Pons (tissue), 1 donor: ENCODE results near the gene RRP8.

Experiments used
- DNase-seq: peaks from one replicate; pipeline ENCODE4 v3.0.0-alpha.2; 2016; ENCODE audit warnings: low spot score

Gene RRP8

GRCh38 chr11:6568191-6568918 lies 35.1 kb downstream of the RRP8 start:
- peak; percentile 42 for DNase-seq

- no peak for DNase-seq
Measured at GRCh38 chr11:6567371-6567745, 36.1 kb downstream of the RRP8 start.

GRCh38 chr11:6566704-6567370 lies 36.6 kb downstream of the RRP8 start:
- DNase-seq: no peak

DNA sequence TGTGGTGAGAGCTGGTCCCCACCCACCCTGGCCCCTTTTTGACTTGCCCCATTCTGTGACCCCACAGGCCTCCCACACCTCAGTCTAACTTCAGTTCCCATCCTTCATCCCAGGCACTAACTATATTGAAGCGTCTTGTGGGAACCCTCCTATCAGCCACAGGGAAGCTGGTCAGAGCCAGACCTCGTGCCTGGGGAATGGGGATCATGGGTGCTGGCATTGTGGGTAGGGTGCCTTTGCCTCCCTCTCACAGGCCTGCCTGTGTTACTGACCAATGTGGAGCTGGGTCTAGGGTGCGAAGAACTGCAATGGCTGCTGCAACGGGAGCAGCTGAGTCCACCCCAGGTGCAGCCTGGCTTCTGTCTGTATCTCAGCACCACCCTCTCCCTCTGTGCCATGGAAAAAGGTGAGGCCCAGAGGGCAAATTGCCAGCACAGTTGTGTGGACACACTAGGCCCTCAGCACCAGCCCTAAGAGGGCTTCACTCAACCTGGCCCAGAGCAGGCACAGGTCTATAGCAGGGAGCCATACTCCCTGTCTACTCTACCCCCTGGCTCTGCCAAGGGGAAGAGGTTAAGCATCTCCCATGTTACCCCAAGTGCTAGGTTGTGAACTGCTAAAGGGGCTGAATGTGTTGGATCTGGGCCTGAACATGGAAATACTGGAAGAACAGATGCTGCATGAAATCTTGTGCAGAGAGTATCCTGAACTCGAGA lies 37.3 kb downstream of the RRP8 start:
- DNase-seq: no peak

DNA sequence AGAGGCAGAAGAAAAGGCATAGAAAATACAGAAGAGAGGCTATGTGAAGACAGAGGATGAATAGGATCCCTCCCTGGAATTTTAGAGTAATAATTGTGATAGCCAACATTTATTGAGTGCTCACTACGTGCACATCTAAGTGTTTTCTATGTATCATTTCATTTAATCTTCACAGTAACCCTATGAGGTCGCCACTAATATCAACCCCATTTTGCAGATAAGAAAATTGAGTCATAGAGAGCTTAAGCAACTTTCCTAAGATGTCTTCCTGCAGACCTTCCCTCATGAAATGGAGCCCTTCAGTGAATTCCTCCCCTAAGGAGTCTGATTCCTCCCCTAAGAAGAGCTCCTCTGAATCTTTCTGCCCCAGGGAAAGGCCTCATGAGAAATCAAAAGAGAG lies 38.1 kb downstream of the RRP8 start:
- no peak for DNase-seq

GRCh38 chr11:6563667-6564066 lies 39.7 kb downstream of the RRP8 start:
- no peak for DNase-seq

- no peak for DNase-seq
Measured at GRCh38 chr11:6563121-6563619, 40.2 kb downstream of the RRP8 start.

DNA sequence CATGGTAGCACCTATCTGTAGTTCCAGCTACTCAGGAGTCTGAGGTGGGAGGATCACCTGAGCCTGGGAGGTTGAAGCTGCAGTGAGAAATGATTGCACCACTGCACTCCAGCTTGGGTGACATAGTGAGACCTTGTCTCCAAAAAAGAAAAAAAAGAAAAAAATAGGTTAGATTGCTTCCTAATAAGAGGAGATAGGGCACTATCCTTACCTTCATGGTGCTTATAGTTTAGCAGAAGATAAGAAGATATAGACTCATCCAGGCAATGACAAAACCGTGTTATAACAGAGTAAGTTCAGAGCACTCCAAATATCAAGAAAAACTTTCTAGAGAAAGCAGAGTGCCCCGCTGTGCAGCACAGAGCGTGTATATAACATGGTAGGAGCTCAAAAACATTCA lies 42.1 kb downstream of the RRP8 start:
- DNase-seq: no peak

DNA sequence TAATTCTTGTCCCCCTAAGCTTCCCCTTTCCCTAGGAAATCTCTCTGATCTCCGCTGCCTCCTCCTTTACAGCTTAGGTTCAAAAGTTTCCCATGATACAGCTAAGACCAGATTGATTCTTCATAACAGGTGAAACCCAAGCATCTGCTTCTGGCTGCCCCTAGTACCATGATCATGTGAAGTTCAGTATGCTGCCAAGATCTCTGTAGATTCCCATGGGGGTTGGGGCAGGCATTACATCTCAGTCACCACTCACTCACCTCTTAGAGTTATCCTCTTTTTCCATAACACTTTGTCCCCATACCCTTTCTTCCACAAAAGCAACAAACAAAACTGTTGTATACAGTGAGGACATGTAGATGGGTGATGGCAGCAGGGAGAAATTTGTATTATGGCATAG lies 44.0 kb downstream of the RRP8 start:
- DNase-seq: no peak

GRCh38 chr11:6557761-6558674 lies 45.4 kb downstream of the RRP8 start:
- DNase-seq: no peak

GRCh38 chr11:6557063-6557462 lies 46.4 kb downstream of the RRP8 start:
- DNase-seq: no peak

DNA sequence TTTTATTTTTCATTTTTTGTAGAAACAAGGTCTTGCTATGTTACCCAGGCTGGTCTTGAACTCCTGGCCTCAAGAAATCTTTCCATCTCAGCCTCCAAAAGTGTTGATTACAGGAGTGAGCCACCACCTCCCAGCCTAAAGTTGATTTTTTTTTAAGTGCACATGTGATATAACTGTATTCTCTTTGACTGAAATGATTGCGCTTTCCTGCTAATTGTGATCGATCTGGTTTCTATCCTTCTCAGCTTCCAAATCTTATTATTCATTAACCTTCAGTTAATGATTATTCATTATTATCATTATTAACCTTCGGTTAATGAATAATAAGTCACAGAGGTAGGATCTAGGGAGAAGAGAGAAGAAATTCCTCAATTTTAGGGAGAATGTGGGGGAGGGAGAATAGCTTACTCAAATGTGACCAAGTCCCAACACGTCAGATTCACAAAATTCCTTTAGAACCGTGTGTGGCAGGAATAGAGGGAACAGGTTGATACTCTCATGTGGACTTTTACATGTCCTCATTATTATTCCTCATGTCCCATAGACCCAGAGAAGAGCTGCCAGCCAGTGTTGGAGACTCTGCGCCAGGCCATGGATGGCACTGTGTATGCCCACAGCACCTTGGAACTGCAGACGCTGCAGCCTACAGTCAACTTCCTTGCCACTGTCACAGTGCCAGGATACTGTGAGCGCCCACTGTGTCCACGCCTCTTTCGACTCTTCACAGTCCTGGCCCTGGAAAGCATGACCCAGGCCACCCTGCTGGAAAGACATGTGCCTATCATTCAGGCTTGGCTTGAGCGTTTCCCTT lies 47.1 kb downstream of the RRP8 start:
- no peak for DNase-seq

DNA sequence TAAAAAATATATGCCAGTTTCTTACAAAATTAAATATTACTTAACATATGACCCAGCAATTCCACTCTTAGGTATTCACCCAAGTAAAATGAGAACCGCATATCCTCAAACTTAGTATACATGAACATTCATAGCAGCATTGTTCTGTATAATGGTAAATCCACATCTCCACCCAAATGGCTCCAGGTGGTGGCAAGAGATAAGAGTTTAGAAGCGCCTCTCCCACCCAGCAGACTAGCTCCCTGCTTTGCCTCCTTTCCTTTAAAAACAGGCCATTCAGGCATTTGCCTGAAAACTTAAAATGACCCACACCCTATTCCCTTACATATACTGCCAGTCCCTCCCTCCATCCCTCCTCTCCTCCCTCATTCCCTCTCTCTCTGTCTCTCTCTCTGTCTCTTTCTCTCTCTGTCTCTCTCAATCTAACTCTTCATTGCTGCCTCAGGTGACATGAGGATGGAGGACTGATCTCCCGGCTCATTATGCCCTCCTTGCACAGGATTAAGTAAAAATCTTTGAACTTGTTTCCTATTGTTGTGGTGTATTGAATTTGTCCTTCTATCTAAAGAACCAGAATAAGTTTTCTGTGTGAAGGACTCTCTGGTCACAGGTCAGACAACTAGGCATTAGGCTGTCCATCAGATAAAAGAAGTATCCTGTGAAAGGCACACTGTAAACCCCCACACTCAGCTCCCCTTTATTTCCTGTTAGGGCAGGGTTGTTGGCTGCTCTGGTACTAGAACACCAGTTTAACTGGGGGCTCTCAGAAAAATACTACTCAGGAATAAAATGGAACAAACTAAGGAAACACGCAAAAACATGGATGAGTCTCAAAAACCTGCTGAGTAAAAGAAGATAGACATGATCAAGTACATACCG lies 48.3 kb downstream of the RRP8 start:
- no peak for DNase-seq

GRCh38 chr11:6553634-6554033 lies 49.8 kb downstream of the RRP8 start:
- DNase-seq: no peak

DNA sequence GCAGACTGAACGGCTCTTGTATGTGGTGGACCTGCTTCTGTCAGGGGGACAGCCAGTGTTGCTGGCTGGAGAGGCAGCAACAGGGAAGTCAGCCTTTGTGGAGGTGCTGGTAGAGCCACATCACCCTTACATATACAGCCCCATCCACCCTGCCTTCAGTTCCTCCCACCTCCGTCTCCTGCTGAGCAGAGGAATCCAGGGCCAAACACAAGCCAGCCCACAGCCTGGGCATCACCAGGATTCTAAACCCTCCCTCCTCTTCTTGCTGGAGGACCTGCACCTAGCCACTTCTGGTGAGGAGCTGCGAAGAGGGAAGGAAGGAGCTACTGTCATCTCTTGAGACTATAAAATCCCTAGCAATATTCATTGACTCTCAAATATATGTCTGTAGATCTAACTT lies 54.8 kb downstream of the RRP8 start:
- no peak for DNase-seq

- no peak for DNase-seq
Measured at GRCh38 chr11:6548121-6548520, 55.3 kb downstream of the RRP8 start.

GRCh38 chr11:6547177-6547576 lies 56.2 kb downstream of the RRP8 start:
- DNase-seq: no peak

- DNase-seq: no peak
Measured at GRCh38 chr11:6546735-6547134, 56.7 kb downstream of the RRP8 start.

DNA sequence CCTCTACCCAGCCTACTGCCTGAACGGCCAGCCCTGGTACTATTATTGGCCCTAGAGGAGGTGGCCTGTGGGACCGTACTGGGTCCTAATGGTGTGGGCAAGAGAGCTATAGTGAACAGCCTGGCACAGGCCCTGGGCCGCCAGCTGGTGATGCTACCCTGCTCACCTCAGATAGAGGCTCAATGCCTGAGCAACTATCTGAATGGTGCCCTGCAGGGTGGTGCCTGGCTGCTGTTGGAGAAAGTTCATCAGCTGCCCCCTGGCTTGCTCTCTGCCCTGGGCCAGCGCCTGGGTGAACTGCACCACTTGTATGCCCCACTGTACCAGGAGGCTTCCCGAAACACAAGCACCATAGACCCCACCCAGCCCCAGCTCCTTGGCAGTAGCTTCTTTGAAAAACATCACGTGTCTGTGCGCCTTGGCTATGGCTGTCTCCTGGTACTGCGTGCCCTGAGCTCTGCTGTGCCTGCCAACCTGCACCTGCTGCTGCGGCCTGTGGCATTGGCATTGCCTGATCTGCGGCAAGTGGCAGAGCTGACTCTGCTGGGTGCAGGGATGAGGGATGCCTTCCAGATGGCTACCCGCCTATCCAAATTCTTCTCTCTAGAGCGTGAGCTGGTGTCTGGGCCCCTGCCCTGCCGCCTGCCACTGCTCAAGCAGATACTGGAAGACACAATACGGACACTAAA lies 57.4 kb downstream of the RRP8 start:
- DNase-seq: peak; percentile 55
